Epithelial cell of esophagus (primary cell): Measurements from ENCODE around the gene KIF26A.
"Not testable (repeated sequence)": the region's sequence is repeated elsewhere in the genome, so short reads cannot be mapped to it uniquely, and the experiment has no call there.

ENCODE experiments used
- DNase-seq: peaks from one replicate; pipeline ENCODE4 v3.0.0; 2010; ENCODE audit warnings: low read depth
- H3K4me3 ChIP-seq: 2 replicates; pipeline ENCODE4 v1.5.1; 2011; ENCODE audit warnings: mild to moderate bottlenecking, low read length, control low read depth
- CTCF ChIP-seq: IDR thresholded peaks from 2 replicates; pipeline ENCODE4 v1.5.1; 2011; ENCODE audit warnings: low read depth, mild to moderate bottlenecking, low read length, control low read depth, inconsistent platforms; ENCODE audit not compliant: insufficient read depth; ENCODE audit errors: missing control alignments

KIF26A gene

GRCh38 chr14:104151566-104152245 is 13.3 kb downstream of the KIF26A start:
- no peak for TF ChIP-seq CTCF
- H3K4me3 ChIP-seq = no peak overlapping the region
- DNase-seq = no peak

DNA sequence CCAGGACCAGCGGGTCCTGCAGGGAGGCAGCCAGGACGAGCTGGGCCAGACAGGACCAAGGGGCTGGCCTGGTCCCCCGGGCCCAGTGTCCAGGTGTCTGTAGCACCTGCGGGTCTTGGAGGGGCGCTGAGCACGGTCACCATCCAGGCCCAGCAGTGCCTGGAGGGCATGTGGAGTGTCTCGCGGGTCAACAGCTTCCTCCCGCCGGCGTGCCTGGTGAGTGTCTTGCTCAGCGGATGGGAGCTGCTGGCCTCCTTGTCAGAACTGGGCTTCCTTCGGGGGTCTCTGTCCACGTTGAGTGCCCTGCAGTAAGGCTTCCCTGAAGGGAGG is 13.8 kb downstream of the KIF26A start:
- H3K4me3 ChIP-seq = no peak overlapping the region
- no peak for TF ChIP-seq CTCF
- no peak for DNase-seq

DNA sequence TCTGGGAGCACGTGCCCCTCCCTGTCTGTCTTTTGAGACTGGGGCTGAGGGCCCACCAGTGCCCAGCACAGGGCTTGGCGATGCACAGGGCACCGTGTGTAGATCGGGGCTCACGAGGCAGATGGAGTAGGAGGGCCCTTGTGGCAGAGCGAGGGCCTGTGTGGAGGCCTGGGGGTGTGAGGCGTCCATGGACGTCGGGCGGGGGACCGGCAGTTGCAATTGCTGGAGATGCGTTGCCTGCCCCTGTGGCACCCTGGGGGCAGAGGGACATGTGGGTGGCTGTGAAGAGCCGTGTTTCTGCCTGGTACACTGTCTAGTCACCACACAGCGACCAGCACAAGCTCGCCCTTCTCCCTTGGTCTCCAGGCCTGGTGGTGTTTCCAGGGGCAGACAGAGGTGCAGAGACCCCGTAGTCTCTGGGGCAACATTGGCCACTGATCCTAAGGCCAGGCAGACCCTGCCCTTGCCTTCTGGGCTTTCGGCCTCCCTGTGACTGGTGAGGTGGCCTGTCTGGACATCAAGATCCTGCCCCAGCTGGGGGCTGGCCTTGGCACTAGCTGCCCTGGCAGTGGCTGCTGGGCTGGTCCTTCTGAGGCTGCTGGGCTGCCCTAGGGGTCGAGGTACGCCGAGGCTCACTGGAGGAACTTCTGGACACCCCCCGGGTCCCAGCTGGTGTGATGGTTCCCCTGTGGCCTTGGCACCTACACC is 14.5 kb downstream of the KIF26A start:
- no peak overlapping the region for H3K4me3 ChIP-seq
- TF ChIP-seq CTCF = no peak
- DNase-seq = no peak

DNA sequence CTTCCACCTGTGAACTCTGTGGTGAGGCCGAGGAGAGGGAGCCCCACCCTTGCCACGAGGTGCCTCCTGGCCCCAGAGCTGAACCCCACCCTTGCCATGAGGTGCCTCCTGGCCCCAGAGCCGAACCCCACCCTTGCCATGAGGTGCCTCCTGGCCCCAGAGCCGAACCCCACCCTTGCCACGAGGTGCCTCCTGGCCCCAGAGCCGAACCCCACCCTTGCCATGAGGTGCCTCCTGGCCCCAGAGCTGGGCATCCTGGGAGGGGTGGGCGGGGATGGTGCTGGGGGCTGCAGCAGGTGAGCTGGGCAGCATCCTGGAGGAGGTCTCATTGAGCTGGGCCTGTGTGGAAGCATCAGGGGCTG is 15.0 kb downstream of the KIF26A start:
- not testable (repeated sequence) for H3K4me3 ChIP-seq

DNA sequence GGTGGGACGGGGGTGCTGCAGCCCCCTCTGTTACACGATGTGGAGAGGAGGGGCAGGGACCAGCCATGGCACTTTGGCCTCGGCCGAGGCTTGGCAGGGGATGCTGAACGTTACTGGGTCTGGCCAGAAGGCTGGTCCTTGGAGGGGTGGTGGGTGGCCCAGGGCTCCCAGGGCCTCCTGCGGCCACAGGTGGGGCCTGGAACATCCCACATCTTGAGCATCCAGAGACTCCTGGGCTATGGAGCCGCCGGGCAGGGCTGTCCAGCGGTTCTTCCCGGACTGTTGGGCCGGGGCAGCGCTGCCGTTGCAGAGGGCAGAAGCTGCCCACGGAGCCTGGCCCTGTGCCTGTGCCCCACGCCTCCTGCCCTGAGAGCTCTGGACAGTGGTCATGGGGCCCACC is 15.9 kb downstream of the KIF26A start:
- H3K4me3 ChIP-seq = no peak overlapping the region
- no peak for TF ChIP-seq CTCF
- DNase-seq = no peak

More for the DNA sequence above, 15.0 kb downstream of the KIF26A start:
- DNase-seq = not testable (repeated sequence)

- TF ChIP-seq CTCF = no peak
- no peak overlapping the region for H3K4me3 ChIP-seq
- no peak for DNase-seq
Observed at GRCh38 chr14:104155513-104155912, 17.1 kb downstream of the KIF26A start.

- DNase-seq = no peak
- TF ChIP-seq CTCF = no peak
Observed at GRCh38 chr14:104156142-104156541, 17.8 kb downstream of the KIF26A start.

More at GRCh38 chr14:104156142-104156541, 17.8 kb downstream of the KIF26A start:
- no peak overlapping the region for H3K4me3 ChIP-seq
